Mammary epithelial cell (primary cell): ENCODE data around the gene WDR86.

Experiments used
- EZH2 ChIP-seq: IDR thresholded peaks from 2 replicates; pipeline ENCODE4 v1.6.1; 2012; ENCODE audit warnings: low read length, inconsistent platforms, borderline replicate concordance
- TF ChIP-seq, protein P1 (sequence below), 2 donors: IDR thresholded peaks in 1 of 2; conservative IDR thresholded peaks in 1 of 2; 2 replicates each; pipeline ENCODE4 v1.5.1; 2011 to 2012; ENCODE audit warnings: inconsistent platforms in 2 of 2, low read length in 2 of 2, mild to moderate bottlenecking in 2 of 2, control low read depth in 1 of 2, low read depth in 1 of 2; ENCODE audit not compliant: insufficient read depth in 1 of 2; ENCODE audit errors: extremely low read depth in 1 of 2

GRCh38 chr7:151430391-151431205, 20.8 kb upstream of the WDR86 start:
- TF ChIP-seq, protein P1, sequence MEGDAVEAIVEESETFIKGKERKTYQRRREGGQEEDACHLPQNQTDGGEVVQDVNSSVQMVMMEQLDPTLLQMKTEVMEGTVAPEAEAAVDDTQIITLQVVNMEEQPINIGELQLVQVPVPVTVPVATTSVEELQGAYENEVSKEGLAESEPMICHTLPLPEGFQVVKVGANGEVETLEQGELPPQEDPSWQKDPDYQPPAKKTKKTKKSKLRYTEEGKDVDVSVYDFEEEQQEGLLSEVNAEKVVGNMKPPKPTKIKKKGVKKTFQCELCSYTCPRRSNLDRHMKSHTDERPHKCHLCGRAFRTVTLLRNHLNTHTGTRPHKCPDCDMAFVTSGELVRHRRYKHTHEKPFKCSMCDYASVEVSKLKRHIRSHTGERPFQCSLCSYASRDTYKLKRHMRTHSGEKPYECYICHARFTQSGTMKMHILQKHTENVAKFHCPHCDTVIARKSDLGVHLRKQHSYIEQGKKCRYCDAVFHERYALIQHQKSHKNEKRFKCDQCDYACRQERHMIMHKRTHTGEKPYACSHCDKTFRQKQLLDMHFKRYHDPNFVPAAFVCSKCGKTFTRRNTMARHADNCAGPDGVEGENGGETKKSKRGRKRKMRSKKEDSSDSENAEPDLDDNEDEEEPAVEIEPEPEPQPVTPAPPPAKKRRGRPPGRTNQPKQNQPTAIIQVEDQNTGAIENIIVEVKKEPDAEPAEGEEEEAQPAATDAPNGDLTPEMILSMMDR (conservative IDR thresholded peaks at IDR 0.05 in 1 of 2, IDR thresholded peaks at IDR 0.05 in 1 of 2; ENCODE audit: extremely low read depth in 1 of 2, insufficient read depth in 1 of 2, low read depth in 1 of 2, low read length in 2 of 2), result no peak
- TF ChIP-seq EZH2, result no peak
